Ramos (cell line): ENCODE data around the gene SMARCC1.
"Not testable (repeated sequence)": the region's sequence is repeated elsewhere in the genome, so short reads cannot be mapped to it uniquely, and the experiment has no call there.

Source experiments
- in situ Hi-C: fragments of 300-500 bp; cut with MboI; formaldehyde crosslinking; loops from one replicate; pipeline ENCODE4 v1.14.3; 2022; ENCODE audit warnings: low sequenced_read_pairs; ENCODE audit not compliant: unreplicated experiment

Gene SMARCC1

DNA sequence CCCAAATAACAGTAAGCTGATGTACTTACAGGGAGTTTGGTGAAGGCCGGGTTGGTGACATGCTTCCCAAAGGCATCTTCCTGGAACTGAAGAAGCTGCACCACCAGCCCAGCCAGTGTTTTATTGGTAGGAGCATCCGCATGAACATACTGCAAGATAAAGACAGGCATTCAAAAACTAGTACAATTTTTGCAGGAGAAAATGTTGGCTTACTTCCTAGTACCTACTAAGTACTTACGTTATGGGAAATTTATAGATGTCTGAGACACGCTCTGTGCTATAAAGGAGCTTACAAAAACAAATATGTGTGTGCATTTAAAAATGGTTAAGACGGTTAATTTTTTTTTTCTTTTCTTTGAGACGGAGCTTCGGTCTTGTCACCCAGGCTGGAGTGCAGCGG is 8.9 kb downstream of the SMARCC1 start:
- in situ Hi-C loops, result no loop called here

- in situ Hi-C loops, result no loop called here
Observed at GRCh38 chr3:47772047-47772446, 9.6 kb downstream of the SMARCC1 start.

DNA sequence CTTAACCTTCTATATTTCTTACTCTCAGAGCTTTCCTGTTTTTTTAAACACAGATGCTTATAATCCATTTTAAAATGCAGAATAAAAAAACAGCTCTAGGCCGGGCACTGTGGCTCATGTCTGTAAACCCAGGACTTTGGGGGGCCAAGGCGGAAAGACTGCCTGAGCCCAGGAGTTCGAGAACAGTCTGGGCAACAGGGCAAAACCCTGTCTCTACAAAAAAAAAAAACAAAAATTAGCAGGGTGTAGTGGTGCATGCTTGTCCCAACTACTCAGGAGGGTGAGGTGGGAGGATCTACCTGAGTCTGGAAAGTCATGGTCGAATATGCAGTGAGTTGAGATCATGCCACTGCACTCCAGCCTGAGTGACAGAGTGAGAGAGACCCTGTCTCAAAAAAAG is 15.5 kb downstream of the SMARCC1 start:
- in situ Hi-C loops, result no loop called here

DNA sequence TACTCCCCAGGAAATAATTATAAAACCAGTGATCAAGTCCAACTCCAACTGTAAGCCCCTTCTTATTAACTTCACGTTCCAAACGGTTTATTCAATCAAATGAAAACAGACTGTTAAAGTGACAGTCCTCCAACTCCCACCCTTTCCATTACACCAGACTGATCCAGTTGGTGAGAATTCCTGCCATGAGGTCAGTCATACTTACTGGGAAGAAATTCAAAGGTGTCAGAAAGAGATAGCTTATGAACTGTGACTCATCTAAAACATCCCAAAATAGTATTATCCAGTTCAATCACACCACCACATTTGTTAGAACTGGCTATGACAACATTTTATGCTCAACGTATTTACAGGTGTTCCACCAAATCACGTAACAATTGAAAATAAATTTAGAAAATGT is 19.5 kb downstream of the SMARCC1 start:
- in situ Hi-C loops, result no loop called here

- in situ Hi-C loops, result no loop called here
Observed at GRCh38 chr3:47761046-47761445, 20.6 kb downstream of the SMARCC1 start.

DNA sequence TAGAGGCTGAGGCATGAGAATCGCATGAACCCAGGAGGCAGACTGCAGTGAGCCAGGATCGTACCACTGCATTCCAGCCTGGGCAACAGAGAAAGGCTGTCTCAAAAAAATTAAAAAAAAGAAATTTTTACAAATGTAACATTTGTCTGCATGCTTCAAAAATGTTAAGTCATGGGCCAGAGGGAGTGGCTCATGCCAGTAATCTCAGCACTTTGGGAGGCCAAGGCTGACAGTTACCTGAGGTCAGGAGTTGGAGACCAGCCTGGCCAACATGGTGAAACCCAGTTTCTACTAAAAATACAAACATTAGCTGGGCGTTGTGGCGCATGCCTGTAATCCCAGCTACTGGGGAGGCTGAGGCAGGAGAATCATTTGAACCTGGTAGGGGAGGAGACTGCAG is 21.5 kb downstream of the SMARCC1 start:
- in situ Hi-C loops, result not testable (repeated sequence)

- in situ Hi-C loops, result no loop called here
Observed at GRCh38 chr3:47758261-47759025, 23.2 kb downstream of the SMARCC1 start.

GRCh38 chr3:47752716-47753115 is 29.0 kb downstream of the SMARCC1 start:
- in situ Hi-C loops, result no loop called here

DNA sequence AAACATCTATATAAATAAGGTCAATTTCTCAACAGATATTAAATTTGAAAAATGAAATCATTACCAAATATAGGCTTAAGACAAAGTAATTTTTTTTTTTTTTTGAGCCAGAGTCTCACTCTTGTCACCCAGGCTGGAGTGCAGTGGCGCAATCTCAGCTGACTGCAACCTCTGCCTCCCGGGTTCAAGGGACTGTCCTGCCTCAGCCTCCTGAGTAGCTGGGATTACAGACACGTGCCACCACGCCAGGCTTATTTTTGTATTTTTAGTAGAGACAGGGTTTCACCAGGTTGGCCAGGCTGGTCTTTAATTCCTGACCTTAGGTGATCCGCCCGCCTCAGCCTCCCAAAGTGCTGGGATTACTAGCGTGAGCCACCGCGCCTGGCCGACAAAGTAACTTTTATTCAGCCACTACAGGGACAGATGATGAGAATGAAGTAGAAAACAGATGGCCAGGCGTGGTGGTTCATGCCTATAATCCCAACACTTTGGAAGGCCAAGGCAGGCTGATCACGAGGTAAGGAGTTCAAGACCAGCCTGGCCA is 30.8 kb downstream of the SMARCC1 start:
- in situ Hi-C loops, result not testable (repeated sequence)

DNA sequence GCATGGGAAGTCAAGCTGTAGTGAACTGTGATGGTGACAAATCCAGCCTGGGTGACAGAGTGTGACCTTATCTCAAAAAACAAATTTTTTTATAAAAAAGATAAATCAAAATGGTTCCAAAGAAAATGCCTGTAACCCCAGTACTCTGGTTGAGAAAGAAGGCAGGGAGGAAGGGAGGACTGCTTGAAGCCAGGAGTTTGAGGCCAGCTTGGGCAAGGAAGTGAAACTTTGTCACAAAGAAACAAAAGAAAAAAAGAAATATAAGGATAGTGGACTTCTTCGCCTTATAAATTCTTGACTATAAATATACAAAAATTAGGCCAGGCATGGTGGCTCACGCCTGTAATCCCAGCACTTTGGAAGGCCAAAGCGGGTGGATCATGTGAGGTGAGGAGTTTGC is 34.1 kb downstream of the SMARCC1 start:
- in situ Hi-C loops, result no loop called here

DNA sequence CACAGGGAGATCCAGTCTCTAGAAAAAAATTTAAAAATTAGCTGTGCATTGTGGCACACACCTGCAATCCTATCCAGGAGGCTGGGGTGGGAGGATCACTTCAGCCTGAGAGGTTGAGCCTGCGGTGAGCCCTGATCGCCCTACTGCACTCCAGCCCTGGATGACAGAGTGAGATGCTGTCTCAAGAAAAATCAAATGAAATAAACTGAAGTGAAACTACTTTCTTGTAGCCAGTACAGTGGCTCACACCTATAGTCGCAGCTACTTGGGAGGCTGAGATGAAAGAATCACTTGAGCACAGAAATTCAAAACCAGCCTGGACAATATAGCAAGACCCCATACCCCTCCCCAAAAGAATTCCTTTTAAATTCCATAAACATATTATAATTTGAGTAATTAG is 35.4 kb downstream of the SMARCC1 start:
- in situ Hi-C loops, result no loop called here

DNA sequence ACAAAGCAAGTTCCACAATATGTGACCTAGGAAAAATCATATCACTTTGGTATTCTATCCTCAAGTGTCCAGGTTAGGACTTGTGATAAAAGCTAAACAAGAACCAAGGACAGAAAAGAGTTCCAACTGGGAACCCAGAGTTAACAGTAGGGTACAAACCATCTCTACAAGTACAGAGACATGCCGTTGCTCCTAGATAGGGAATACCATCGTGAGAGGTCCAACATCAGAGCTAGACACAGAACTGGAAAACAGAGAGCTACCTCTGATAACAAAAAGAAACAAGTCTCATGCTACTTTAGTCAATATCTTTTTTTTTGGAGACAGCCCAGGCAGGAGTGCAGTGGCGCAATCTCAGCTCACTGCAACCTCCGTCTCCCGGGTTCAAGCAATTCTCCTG is 37.8 kb downstream of the SMARCC1 start:
- in situ Hi-C loops, result no loop called here

DNA sequence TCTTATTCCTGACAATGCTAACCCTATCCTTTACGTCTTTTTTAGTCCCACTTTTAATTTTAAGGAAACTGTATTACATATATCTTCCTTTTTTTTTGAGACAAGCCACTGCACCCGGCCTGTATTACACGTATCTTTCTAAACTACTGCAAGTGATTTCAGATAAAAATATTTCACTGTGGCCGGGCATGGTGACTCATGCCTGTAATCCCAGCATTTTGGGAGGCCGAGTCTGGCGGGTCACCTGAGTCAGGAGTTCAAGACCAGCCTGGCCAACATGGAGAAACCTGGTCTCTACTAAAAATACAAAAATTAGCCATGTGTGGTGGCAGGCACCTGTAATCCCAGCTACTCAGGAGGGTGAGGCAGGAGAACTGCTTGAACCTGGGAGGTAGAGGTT is 38.3 kb downstream of the SMARCC1 start:
- in situ Hi-C loops, result not testable (repeated sequence)

GRCh38 chr3:47741925-47742324 is 39.8 kb downstream of the SMARCC1 start:
- in situ Hi-C loops, result no loop called here

DNA sequence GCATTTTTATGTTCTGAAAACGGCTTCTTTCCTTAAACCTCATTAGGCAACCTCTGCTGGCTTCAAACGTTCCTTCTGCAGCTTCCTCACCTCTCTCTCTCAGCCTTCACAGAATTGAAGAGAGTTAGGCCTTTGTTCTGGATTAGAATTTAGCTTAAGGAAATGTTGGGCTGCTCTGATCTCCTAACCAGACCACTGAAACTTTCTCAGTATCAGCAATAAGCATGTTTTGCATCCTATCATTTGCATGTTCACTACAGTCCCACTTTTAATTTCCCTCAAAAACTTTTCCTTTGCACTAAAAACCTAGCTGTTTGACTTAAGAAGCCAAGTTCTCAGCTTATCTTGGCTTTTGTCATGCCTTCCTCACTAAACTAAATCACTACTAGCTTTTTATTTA is 49.5 kb downstream of the SMARCC1 start:
- in situ Hi-C loops, result no loop called here

DNA sequence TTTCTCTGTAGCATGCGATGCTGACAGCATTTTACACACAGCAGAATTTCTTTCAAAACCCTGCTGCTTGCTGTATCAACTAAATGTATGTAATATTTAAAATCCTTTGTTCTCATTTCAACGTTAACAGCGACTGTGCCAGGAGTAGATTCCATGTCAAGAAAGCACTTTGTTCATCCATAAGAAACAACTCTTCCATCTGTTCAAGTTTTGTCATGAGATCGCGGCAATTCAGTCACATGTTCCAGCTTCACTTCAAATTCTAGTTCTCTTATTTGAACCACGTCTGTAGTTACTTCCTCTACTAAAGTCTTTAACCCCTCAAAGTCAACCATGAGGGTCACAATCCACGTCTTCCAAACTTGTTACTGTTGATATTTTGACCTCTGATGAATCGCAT is 50.6 kb downstream of the SMARCC1 start:
- in situ Hi-C loops, result no loop called here

DNA sequence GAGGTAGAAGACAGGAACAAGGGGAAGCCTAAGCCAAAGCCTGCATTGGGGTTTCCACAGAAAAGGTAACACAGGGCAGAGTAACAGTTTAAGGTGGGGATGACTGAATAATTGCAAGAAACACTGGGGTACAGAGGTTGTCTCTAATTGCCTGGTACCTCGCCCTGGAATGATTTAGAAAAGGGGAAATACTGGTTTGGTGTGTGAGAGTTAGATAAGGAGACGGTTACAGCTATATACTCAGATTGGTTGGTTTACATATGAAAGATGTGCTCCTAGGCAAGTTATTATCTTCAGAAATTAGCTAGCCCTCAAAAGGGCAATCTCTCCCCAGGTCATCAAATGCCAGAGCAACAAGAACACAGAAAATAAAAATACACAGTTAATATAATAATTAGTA is 58.8 kb downstream of the SMARCC1 start:
- in situ Hi-C loops, result no loop called here

- in situ Hi-C loops, result not testable (repeated sequence)
Observed at GRCh38 chr3:47717448-47717847, 64.2 kb downstream of the SMARCC1 start.

DNA sequence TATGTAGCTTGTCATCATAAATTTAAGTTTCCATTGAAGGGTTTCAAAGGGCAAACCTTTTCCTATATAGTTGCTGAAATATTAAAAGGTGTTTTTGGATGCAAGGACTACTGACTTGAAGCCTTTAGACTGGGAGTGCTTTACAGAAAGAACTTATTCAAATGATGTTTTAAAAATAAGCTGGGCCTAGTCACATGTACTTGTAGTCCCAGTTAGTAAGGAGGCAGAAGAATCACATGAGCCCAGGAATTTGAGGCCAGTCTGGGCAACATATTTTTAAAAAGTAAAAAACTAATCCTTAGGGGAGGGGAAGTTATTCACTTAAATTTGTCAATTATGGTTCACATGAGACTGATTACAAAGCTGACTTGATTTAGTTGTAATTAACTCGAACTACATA is 65.0 kb downstream of the SMARCC1 start:
- in situ Hi-C loops, result no loop called here

DNA sequence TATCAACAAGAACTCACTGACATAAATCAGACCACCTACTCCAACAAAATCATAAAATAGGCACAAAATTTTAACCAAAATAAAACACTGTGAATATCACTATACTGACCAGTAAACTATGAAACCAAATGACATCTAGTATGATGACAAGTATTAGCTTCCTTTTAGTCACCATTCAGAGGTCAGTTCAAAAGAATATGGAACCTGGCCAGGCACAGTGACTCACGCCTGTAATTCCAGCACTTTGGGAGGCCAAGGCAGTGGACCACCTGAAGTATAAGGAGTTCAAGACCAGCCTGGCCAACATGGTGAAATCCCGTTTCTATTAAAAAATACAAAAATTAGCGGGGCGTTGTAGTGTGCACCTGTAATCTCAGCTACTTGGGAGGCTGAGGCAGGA is 65.8 kb downstream of the SMARCC1 start:
- in situ Hi-C loops, result no loop called here

GRCh38 chr3:47714606-47715005 is 67.1 kb downstream of the SMARCC1 start:
- in situ Hi-C loops, result no loop called here

GRCh38 chr3:47713655-47714054 is 68.0 kb downstream of the SMARCC1 start:
- in situ Hi-C loops, result no loop called here
